HUES48 (cell line): ENCODE data around the gene PLIN3.
"Not testable (repeated sequence)": the region's sequence is repeated elsewhere in the genome, so short reads cannot be mapped to it uniquely, and the experiment has no call there.

Experiments used
- H3K27ac ChIP-seq: one replicate; pipeline ENCODE4 v1.7.0; 2013; ENCODE audit warnings: low read depth, low read length, inconsistent platforms
- H3K27me3 ChIP-seq: 2 replicates; pipeline ENCODE4 v1.6.1; 2013; ENCODE audit warnings: mild to moderate bottlenecking, low read length; ENCODE audit not compliant: control insufficient read depth, insufficient read depth
- H3K36me3 ChIP-seq: 2 replicates; pipeline ENCODE4 v1.6.1; 2013; ENCODE audit warnings: low read length; ENCODE audit not compliant: control insufficient read depth, insufficient read depth
- H3K4me1 ChIP-seq: 2 replicates; pipeline ENCODE4 v1.6.1; 2013; ENCODE audit warnings: mild to moderate bottlenecking, low read length; ENCODE audit not compliant: control insufficient read depth, insufficient read depth
- H3K4me3 ChIP-seq: 2 replicates; pipeline ENCODE4 v1.5.1; 2013; ENCODE audit warnings: mild to moderate bottlenecking, low read depth, low read length
- H3K9ac ChIP-seq: 2 replicates; pipeline ENCODE4 v1.6.1; 2013; ENCODE audit warnings: mild to moderate bottlenecking, low read depth, low read length, moderate library complexity
- H3K9me3 ChIP-seq: 2 replicates; pipeline ENCODE4 v1.6.1; 2013; ENCODE audit warnings: low read length; ENCODE audit not compliant: control insufficient read depth, insufficient read depth

PLIN3 gene

GRCh38 chr19:4845975-4846374, 21.5 kb downstream of the PLIN3 start:
- not testable (repeated sequence) for H3K4me1 ChIP-seq, H3K27ac ChIP-seq, H3K9ac ChIP-seq, H3K9me3 ChIP-seq, H3K27me3 ChIP-seq, H3K4me3 ChIP-seq
- H3K36me3 ChIP-seq: peaks cover 50% of the 10 kb centered on the region

GRCh38 chr19:4844348-4845179, 22.9 kb downstream of the PLIN3 start:
- no peak overlapping the region for H3K27ac ChIP-seq
- no peaks in the 10 kb centered on the region for H3K9me3 ChIP-seq
- H3K4me1 ChIP-seq: no peaks in the 10 kb centered on the region
- H3K4me3 ChIP-seq: no peak overlapping the region
- no peak overlapping the region for H3K9ac ChIP-seq
- no peaks in the 10 kb centered on the region for H3K27me3 ChIP-seq
- peaks cover 49% of the 10 kb centered on the region for H3K36me3 ChIP-seq

GRCh38 chr19:4843647-4843965, 23.9 kb downstream of the PLIN3 start:
- H3K27ac ChIP-seq: no peak overlapping the region
- H3K9me3 ChIP-seq: no peaks in the 10 kb centered on the region

GRCh38 chr19:4839192-4839591, 28.3 kb downstream of the PLIN3 start:
- H3K27me3 ChIP-seq: no peaks in the 10 kb centered on the region
- H3K9me3 ChIP-seq: no peaks in the 10 kb centered on the region
- H3K4me3 ChIP-seq: no peak overlapping the region
- no peaks in the 10 kb centered on the region for H3K4me1 ChIP-seq
- no peak overlapping the region for H3K9ac ChIP-seq
- H3K27ac ChIP-seq: no peak overlapping the region
- H3K36me3 ChIP-seq: peaks cover 39% of the 10 kb centered on the region

More at GRCh38 chr19:4843647-4843965, 23.9 kb downstream of the PLIN3 start:
- Histone ChIP-seq H3K9ac (no peak overlapping the region), H3K4me3 (no peak overlapping the region), H3K27me3 (no peaks in the 10 kb centered on the region), H3K36me3 (peaks cover 53% of the 10 kb centered on the region), H3K4me1 (no peaks in the 10 kb centered on the region)

DNA sequence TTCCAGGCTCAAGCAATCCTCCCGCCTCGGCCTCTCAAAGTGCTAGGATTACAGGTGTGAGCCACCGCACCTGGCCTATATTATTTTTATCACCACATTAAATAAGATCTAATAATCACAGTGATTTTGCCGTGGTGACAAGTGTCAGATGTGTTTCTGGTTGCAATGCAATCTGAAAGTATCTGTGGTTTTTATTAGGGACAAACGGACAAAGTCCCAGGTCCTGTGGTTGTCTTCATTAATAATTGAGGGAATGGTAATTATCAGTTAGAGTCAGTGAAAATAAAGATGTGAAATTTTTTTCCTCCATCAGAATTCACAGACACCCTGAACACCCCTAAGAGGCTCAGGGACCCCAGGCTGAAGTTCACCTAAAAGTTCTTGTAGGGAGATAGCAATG, 34.7 kb downstream of the PLIN3 start:
- H3K9ac ChIP-seq: no peak overlapping the region
- H3K27ac ChIP-seq: no peak overlapping the region
- no peaks in the 10 kb centered on the region for H3K9me3 ChIP-seq
- no peaks in the 10 kb centered on the region for H3K4me1 ChIP-seq
- no peak overlapping the region for H3K4me3 ChIP-seq
- peaks cover 3% of the 10 kb centered on the region; the same call in 1 of the 2 replicates for H3K36me3 ChIP-seq
- peaks cover 16% of the 10 kb centered on the region for H3K27me3 ChIP-seq

DNA sequence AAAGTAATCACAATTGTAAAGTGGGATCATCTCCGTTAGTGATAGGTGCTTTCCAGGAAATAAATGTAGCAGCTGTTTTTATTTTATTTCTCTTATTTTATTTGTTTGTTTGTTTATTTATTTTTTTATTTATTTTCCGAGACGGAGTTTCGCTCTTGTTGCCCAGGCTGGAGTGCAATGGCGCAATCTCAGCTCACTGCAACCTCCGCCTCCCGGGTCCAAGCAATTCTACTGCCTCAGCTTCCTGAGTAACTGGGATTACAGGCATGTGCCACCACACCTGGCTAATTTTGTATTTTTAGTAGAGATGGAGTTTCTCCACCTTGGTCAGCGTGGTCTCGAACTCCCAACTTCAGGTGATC, 35.5 kb downstream of the PLIN3 start:
- Histone ChIP-seq H3K27me3 (peaks cover 16% of the 10 kb centered on the region), H3K4me3 (peak overlapping the region; percentile 64)
- not testable (repeated sequence) for H3K36me3 ChIP-seq, H3K9ac ChIP-seq, H3K27ac ChIP-seq, H3K9me3 ChIP-seq, H3K4me1 ChIP-seq

DNA sequence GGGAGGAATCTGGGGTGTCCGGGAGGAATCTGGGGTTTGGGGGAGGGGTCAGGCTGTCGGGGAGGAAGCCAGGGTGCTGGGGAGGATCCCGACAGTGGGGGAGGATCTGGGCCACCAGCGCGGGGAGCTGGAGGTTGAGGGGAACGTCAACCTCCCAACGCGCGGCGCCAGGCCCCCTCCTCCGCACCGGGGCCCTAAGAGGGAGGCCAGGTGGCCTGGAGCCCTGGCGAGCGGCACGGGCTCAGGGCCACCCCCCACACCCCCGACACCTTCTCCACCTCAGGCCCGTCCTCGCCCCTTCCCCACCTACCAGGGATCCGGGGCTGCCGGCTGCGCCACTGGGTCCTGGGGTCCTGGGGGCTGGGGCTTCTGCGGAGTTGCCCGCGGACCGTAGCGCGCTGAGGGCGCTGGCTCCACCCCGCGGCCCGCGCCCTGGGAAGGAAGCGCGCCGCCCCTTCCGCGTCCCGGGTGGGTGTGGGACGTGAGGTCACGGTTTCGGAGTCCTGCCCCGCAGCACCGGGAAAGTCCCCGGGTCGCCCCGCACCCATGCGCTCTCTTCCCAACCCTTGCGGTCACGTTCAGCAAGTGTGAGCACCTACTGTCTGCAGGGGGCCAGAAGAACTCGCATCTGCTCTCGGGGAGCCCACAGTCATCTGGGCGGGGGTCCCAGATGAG, 36.0 kb downstream of the PLIN3 start, which contains the start of gene TICAM1:
Gene TICAM1, minus strand, starts transcription at position 409 of the 675 bp plus-strand sequence. CDS start 13,335 bp downstream, outside the sequence.
- peak within 1 kb of the TSS; percentile 64 for H3K4me3 ChIP-seq
- peaks cover 16% of the 10 kb centered on the region for H3K27me3 ChIP-seq
- no peaks in the 10 kb centered on the region for H3K4me1 ChIP-seq
- no peaks in the 10 kb centered on the region for H3K36me3 ChIP-seq
- H3K27ac ChIP-seq: no peak within 1 kb of the TSS
- H3K9ac ChIP-seq: no peak within 1 kb of the TSS
- no peaks in the 10 kb centered on the region for H3K9me3 ChIP-seq

GRCh38 chr19:4830768-4831265, 36.6 kb downstream of the PLIN3 start:
- Histone ChIP-seq H3K27ac (no peak overlapping the region), H3K4me3 (peak overlapping the region; percentile 64; the same call in 1 of the 2 replicates), H3K9me3 (no peaks in the 10 kb centered on the region), H3K4me1 (no peaks in the 10 kb centered on the region), H3K27me3 (peaks cover 16% of the 10 kb centered on the region), H3K9ac (no peak overlapping the region), H3K36me3 (no peaks in the 10 kb centered on the region)

- H3K27ac ChIP-seq: no peak overlapping the region
- H3K9ac ChIP-seq: no peak overlapping the region
- no peaks in the 10 kb centered on the region for H3K9me3 ChIP-seq
- no peaks in the 10 kb centered on the region for H3K4me1 ChIP-seq
- H3K36me3 ChIP-seq: no peaks in the 10 kb centered on the region
- no peak overlapping the region for H3K4me3 ChIP-seq
- peaks cover 16% of the 10 kb centered on the region for H3K27me3 ChIP-seq
Observed at GRCh38 chr19:4830332-4830731, 37.1 kb downstream of the PLIN3 start.

- Histone ChIP-seq H3K27ac (no peak overlapping the region), H3K27me3 (peaks cover 16% of the 10 kb centered on the region), H3K4me3 (no peak overlapping the region), H3K9me3 (no peaks in the 10 kb centered on the region), H3K36me3 (no peaks in the 10 kb centered on the region), H3K9ac (no peak overlapping the region), H3K4me1 (no peaks in the 10 kb centered on the region)
Observed at GRCh38 chr19:4829001-4829712, 38.3 kb downstream of the PLIN3 start.

DNA sequence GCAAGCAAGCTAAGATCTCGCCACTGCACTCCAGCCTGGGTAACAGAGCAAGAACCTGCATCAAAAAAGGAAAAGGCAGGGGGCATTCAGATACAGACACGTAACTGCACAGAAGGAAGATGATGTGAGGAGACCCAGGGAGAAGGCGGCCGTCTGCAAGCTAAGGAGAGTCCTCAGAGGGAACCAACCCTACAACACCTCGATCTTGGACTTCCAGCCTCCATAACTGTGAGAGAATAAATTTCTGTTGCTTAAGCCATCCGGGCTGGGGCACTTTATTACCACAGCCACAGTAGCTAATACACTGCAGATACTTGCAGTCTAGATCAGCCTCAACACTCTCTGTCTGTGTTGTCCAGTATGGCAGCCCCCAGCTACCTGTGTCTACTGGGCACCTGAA, 43.9 kb downstream of the PLIN3 start:
- no peaks in the 10 kb centered on the region for H3K27me3 ChIP-seq
- no peaks in the 10 kb centered on the region for H3K36me3 ChIP-seq
- H3K4me3 ChIP-seq: no peak overlapping the region
- H3K9me3 ChIP-seq: no peaks in the 10 kb centered on the region
- no peaks in the 10 kb centered on the region for H3K4me1 ChIP-seq
- no peak overlapping the region for H3K27ac ChIP-seq
- H3K9ac ChIP-seq: no peak overlapping the region
